ENCODE data around the gene SLC39A12. TPM values are rescaled to one million over a fixed set of nuclear protein-coding genes. Genes with fewer than 3 reads are reported as not detected.

The SLC39A12 gene
- total and polyA plus RNA-seq, 2 of the 4 experiments (the other 2 are of a cell fraction), result not detected

DNA sequence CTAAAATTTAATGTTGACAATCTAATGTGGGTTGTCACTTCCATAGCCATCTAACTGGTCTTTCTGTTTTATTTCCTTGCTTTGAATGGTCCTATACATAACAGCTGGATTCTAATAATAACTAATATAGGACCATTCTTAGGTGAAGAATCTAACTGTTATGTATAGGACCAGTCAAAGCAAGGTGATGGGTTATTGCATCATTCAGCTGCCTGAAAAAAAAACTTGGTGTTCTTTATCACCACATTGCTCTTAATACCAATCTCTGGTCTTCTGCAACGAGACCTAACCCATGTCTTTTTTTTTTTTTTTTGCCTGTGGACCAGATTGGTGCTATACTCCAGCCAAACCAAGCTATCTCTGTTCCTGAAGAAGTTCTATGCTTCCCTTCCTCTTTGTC, 45.7 kb upstream of the SLC39A12 start:
- no peak overlapping the region for H3K9ac ChIP-seq (ENCODE audit: low read depth, low read length)
- no peak overlapping the region for H3K18ac ChIP-seq (ENCODE audit: low read depth, low read length)
- ChIA-PET CTCF (no interaction called here), POLR2A (ENCODE audit: unreplicated experiment) (no interaction called here)
- no TSS peak for BruUV-seq (replicated peaks)
- TF ChIP-seq MAFK (IDR thresholded peaks at IDR 0.05; ENCODE audit: low read depth, low read length), result no peak
- TF ChIP-seq CEBPB (IDR thresholded peaks at IDR 0.05; ENCODE audit: low read depth, low read length), result peak; percentile 53; the same call in 1 of the 2 replicates
- H3K4me2 ChIP-seq (ENCODE audit: low read depth, low read length), result no peak overlapping the region
- H3K9me1 ChIP-seq (ENCODE audit: insufficient read depth, low read length), result no peaks in the 10 kb centered on the region
- H2BK20ac ChIP-seq (ENCODE audit: low read depth, low read length), result no peak overlapping the region
- no peak overlapping the region for H2BK5ac ChIP-seq (ENCODE audit: low read depth, low read length, poor library complexity, severe bottlenecking)
- 40% methylated on average over 1 of the region's 1 CpG; no CpG with 5 or more reads in 1 of the 2 experiments for WGBS, 2 experiments (ENCODE audit: extremely low coverage in 2 of 2, insufficient read length in 1 of 2)
- H3K36me3 ChIP-seq (ENCODE audit: control insufficient read depth, insufficient read depth, low read length), result no peaks in the 10 kb centered on the region
- no peak overlapping the region for H2BK15ac ChIP-seq (ENCODE audit: low read depth, low read length)
- no peaks in the 10 kb centered on the region for H4K20me1 ChIP-seq (ENCODE audit: insufficient read depth, low read length)
- intact Hi-C loops (cut with micrococcal nuclease), result no loop called here
- H2BK120ac ChIP-seq (ENCODE audit: low read depth, low read length), result no peak overlapping the region
- no peaks in the 10 kb centered on the region for H3K4me1 ChIP-seq (ENCODE audit: control insufficient read depth, insufficient read depth, low read length)
- in situ Hi-C loops (cut with MboI; ENCODE audit: low sequenced_read_pairs), result no loop called here
- ATAC-seq (ENCODE audit: low read depth) (no peak), DNase-seq (no peak)
- no peak overlapping the region for H2AK9ac ChIP-seq (replicated peaks; ENCODE audit: low read depth, low read length, poor library complexity)
- dilution Hi-C loops (cut with HindIII; ENCODE audit: low sequenced_read_pairs, unreplicated experiment), result no loop called here
- H4K8ac ChIP-seq (ENCODE audit: low read depth in 2 of 2, low read length in 2 of 2), result no peak overlapping the region
- no peak overlapping the region for H2AFZ ChIP-seq (replicated peaks; ENCODE audit: low read length, poor library complexity)
- H4K5ac ChIP-seq (ENCODE audit: low read depth, low read length), result no peak overlapping the region
- no peak overlapping the region for H4K91ac ChIP-seq (ENCODE audit: insufficient read depth, low read depth, low read length)
- H3K79me1 ChIP-seq (ENCODE audit: low read depth in 1 of 2, low read length in 2 of 2), result no peaks in the 10 kb centered on the region
- H3K9me3 ChIP-seq (ENCODE audit: control insufficient read depth, insufficient read depth, low read length), result no peaks in the 10 kb centered on the region
- H3K4ac ChIP-seq (ENCODE audit: low read depth, low read length), result no peak overlapping the region
- no peak overlapping the region for H3K27ac ChIP-seq (ENCODE audit: insufficient read depth, low read length)
- no peak overlapping the region for H3K4me3 ChIP-seq (ENCODE audit: insufficient read depth, low read depth, low read length)
- H2AK5ac ChIP-seq (ENCODE audit: low read depth, low read length), result no peak overlapping the region
- H3K14ac ChIP-seq (replicated peaks; ENCODE audit: low read depth, low read length), result no peak overlapping the region
- H3K23ac ChIP-seq (ENCODE audit: low read depth, low read length), result no peak overlapping the region
- H3K56ac ChIP-seq (ENCODE audit: extremely low read depth, insufficient read depth, low read length), result no peak overlapping the region
- H3K27me3 ChIP-seq (ENCODE audit: control insufficient read depth, insufficient read depth, low read length), result peaks cover 12% of the 10 kb centered on the region; the same call in 1 of the 2 replicates
